Thoracic aorta (tissue), 2 donors: ENCODE measurements around the gene SPTBN4. TPM values are rescaled to one million over a fixed set of nuclear protein-coding genes. Genes with fewer than 3 reads are reported as not detected.

Experiments used
- ATAC-seq: fragments of 150-250 bp; one replicate; pipeline ENCODE4 v1.8.0; 2017; ENCODE audit warnings: low read depth; ENCODE audit not compliant: insufficient number of reproducible peaks, low FRiP score
- DNase-seq: peaks from one replicate; pipeline ENCODE4 v3.0.0-alpha.2; 2020; ENCODE audit warnings: low spot score
- H3K27ac ChIP-seq, 2 donors: fragments of 200-600 bp; sonication (generic); 1 replicate in 1 of 2; 2 replicates in 1 of 2; pipeline ENCODE4 v1.5.1; 2016; ENCODE audit warnings: mild to moderate bottlenecking in 2 of 2, moderate library complexity in 2 of 2
- H3K27me3 ChIP-seq: fragments of 200-600 bp; sonication (generic); replicated peaks from 2 replicates; pipeline ENCODE4 v1.6.0; 2016; ENCODE audit warnings: mild to moderate bottlenecking; ENCODE audit not compliant: insufficient read depth
- H3K36me3 ChIP-seq: fragments of 200-600 bp; sonication (generic); one replicate; pipeline ENCODE4 v1.5.1; 2016
- H3K4me1 ChIP-seq, 2 donors: fragments of 200-600 bp; sonication (generic); 1 replicate in 1 of 2; 2 replicates in 1 of 2; pipeline versions ENCODE4 v1.5.1 to v1.6.0; 2016; ENCODE audit warnings: low read depth in 2 of 2, mild to moderate bottlenecking in 1 of 2; ENCODE audit not compliant: control insufficient read depth in 1 of 2
- H3K4me3 ChIP-seq: fragments of 200-600 bp; sonication (generic); 2 replicates; pipeline ENCODE4 v1.5.1; 2016; ENCODE audit warnings: mild to moderate bottlenecking
- H3K9me3 ChIP-seq: fragments of 200-600 bp; sonication (generic); 2 replicates; pipeline ENCODE4 v1.5.1; 2016
- CTCF ChIP-seq: fragments of 200-600 bp; sonication (generic); IDR thresholded peaks from one replicate; pipeline ENCODE4 v1.5.1; 2019; ENCODE audit warnings: antibody characterized with exemption
- total RNA-seq, 2 donors: library from RNA; depleted of rRNA; stranded (reverse); fragments of >200 nt; gene quantifications; one replicate each; pipeline versions ENCODE4 v1.1.0 to v1.2.3, GENCODE V29; 2016

SPTBN4 gene
- total RNA-seq, 2 donors from 2014 or later, result 2.0 to 7.0 TPM

GRCh38 chr19:40529093-40529954 lies 62.5 kb downstream of the SPTBN4 start:
- H3K27ac ChIP-seq, result no peak overlapping the region
- peak; percentile 98 for TF ChIP-seq CTCF

GRCh38 chr19:40530091-40530901 lies 63.5 kb downstream of the SPTBN4 start:
- H3K4me1 ChIP-seq, result peaks cover 4 to 13% of the 10 kb centered on the region in 2 donors
- H3K4me3 ChIP-seq, result no peak overlapping the region
- H3K27me3 ChIP-seq, result no peaks in the 10 kb centered on the region
- ATAC-seq (no peak), DNase-seq (no peak)
- no peak for TF ChIP-seq CTCF
- no peaks in the 10 kb centered on the region for H3K9me3 ChIP-seq
- H3K27ac ChIP-seq, result no peak overlapping the region
- H3K36me3 ChIP-seq, result no peaks in the 10 kb centered on the region

More at GRCh38 chr19:40529093-40529954, 62.5 kb downstream of the SPTBN4 start:
- no peaks in the 10 kb centered on the region for H3K27me3 ChIP-seq
- H3K36me3 ChIP-seq, result no peaks in the 10 kb centered on the region
- peaks cover 4 to 13% of the 10 kb centered on the region in 2 donors for H3K4me1 ChIP-seq
- peak; percentile 23 for DNase-seq
- no peaks in the 10 kb centered on the region for H3K9me3 ChIP-seq
- peak; percentile 53 for ATAC-seq
- H3K4me3 ChIP-seq, result peak overlapping the region; percentile 69

- Histone ChIP-seq H3K9me3 (no peaks in the 10 kb centered on the region), H3K4me1 (peaks cover 4 to 13% of the 10 kb centered on the region in 2 donors), H3K4me3 (no peak overlapping the region), H3K27me3 (no peaks in the 10 kb centered on the region), H3K27ac (no peak overlapping the region), H3K36me3 (no peaks in the 10 kb centered on the region)
- TF ChIP-seq CTCF, result no peak
- no peak for DNase-seq
- no peak for ATAC-seq
Measured at GRCh38 chr19:40533508-40533907, 66.7 kb downstream of the SPTBN4 start.

GRCh38 chr19:40534148-40534547 lies 67.3 kb downstream of the SPTBN4 start:
- ATAC-seq, result no peak
- H3K27me3 ChIP-seq, result no peaks in the 10 kb centered on the region
- H3K9me3 ChIP-seq, result no peaks in the 10 kb centered on the region
- H3K4me1 ChIP-seq, result peaks cover 4 to 13% of the 10 kb centered on the region in 2 donors
- DNase-seq, result no peak
- no peak for TF ChIP-seq CTCF
- H3K27ac ChIP-seq, result no peak overlapping the region
- no peaks in the 10 kb centered on the region for H3K36me3 ChIP-seq
- H3K4me3 ChIP-seq, result no peak overlapping the region

- Histone ChIP-seq H3K27ac (no peak overlapping the region), H3K36me3 (no peaks in the 10 kb centered on the region), H3K9me3 (no peaks in the 10 kb centered on the region), H3K4me1 (peaks cover 0 to 26% of the 10 kb centered on the region in 2 donors), H3K27me3 (no peaks in the 10 kb centered on the region), H3K4me3 (no peak overlapping the region)
- ATAC-seq, result no peak
- DNase-seq, result no peak
- no peak for TF ChIP-seq CTCF
Measured at GRCh38 chr19:40539070-40539469, 72.3 kb downstream of the SPTBN4 start.
